Caco-2 (cell line): ENCODE results near the gene LCN9. TPM values are rescaled to one million over a fixed set of nuclear protein-coding genes. Genes with fewer than 3 reads are reported as not detected.

Source experiments
- BruUV-seq: library from RNA; stranded (reverse); fragments of 400-500 nt; replicated peaks from 2 replicates; lab custom pipeline; 2021; lab: Mats Ljungman, UMichigan
- CTCF ChIA-PET: fragments of 300-600 bp; sonication (Branson Sonifier 250); formaldehyde crosslinking; loops from one replicate; lab custom pipeline; 2022; ENCODE audit warnings: antibody characterized with exemption; lab: Charles Lee
- POLR2A ChIA-PET: fragments of 300-600 bp; sonication (Branson Sonifier 250); formaldehyde crosslinking; loops from one replicate; lab custom pipeline; 2022; ENCODE audit warnings: antibody characterized with exemption; lab: Charles Lee
- DNase-seq, 2 experiments: peaks; one replicate each; pipeline versions ENCODE4 v3.0.0 to v3.0.0-alpha.2; 2020 to 2022
- H3K27me3 ChIP-seq: replicated peaks from 2 replicates; pipeline ENCODE4 v1.6.0; 2011; ENCODE audit warnings: low read length; ENCODE audit not compliant: control insufficient read depth, insufficient read depth
- H3K36me3 ChIP-seq: 2 replicates; pipeline ENCODE4 v1.5.1; 2011; ENCODE audit warnings: low read length; ENCODE audit not compliant: control insufficient read depth, insufficient read depth
- H3K4me1 ChIP-seq: fragments of 250-450 bp; sonication (Bioruptor Pico); 2 replicates; pipeline ENCODE4 v1.5.1; 2020; ENCODE audit warnings: mild to moderate bottlenecking
- H3K4me3 ChIP-seq: 2 replicates; pipeline ENCODE4 v1.5.1; 2011; ENCODE audit warnings: low read depth, mild to moderate bottlenecking, control low read depth, low read length
- H3K9me3 ChIP-seq: fragments of 250-450 bp; sonication (Bioruptor Pico); 2 replicates; pipeline ENCODE4 v1.5.1; 2020; ENCODE audit warnings: mild to moderate bottlenecking, moderate library complexity
- H3K27ac Mint-ChIP-seq: one replicate; pipeline ENCODE4 v1.8.0; 2022; ENCODE audit warnings: mixed read lengths; ENCODE audit not compliant: unreplicated experiment
- H3K27me3 Mint-ChIP-seq: one replicate; pipeline ENCODE4 v1.8.0; 2022; ENCODE audit warnings: mixed read lengths; ENCODE audit not compliant: insufficient read depth, unreplicated experiment
- H3K36me3 Mint-ChIP-seq: one replicate; pipeline ENCODE4 v1.8.0; 2022; ENCODE audit warnings: mild to moderate bottlenecking, mixed read lengths; ENCODE audit not compliant: insufficient read depth, unreplicated experiment
- H3K4me1 Mint-ChIP-seq: one replicate; pipeline ENCODE4 v1.8.0; 2022; ENCODE audit warnings: low read depth, mixed read lengths; ENCODE audit not compliant: unreplicated experiment
- H3K4me3 Mint-ChIP-seq: one replicate; pipeline ENCODE4 v1.8.0; 2022; ENCODE audit warnings: mild to moderate bottlenecking, moderate library complexity, mixed read lengths; ENCODE audit not compliant: unreplicated experiment
- H3K9me3 Mint-ChIP-seq: one replicate; pipeline ENCODE4 v1.8.0; 2022; ENCODE audit warnings: mixed read lengths; ENCODE audit not compliant: unreplicated experiment
- CTCF ChIP-seq, 2 experiments: fragments of 200-600 bp in 1 of 2; IDR thresholded peaks; 1 replicate in 1 of 2; 2 replicates in 1 of 2; pipeline versions ENCODE4 v1.5.1 to v1.8.0; 2011 to 2022; ENCODE audit warnings: antibody characterized with exemption in 1 of 2, control low read depth in 1 of 2, inconsistent platforms in 1 of 2, low read depth in 1 of 2, low read length in 1 of 2, mild to moderate bottlenecking in 1 of 2, moderate library complexity in 1 of 2; ENCODE audit not compliant: insufficient read depth in 1 of 2, severe bottlenecking in 1 of 2, unreplicated experiment in 1 of 2
- intact Hi-C: fragments of 100-400 bp; cut with micrococcal nuclease; formaldehyde crosslinking; loops from one replicate; pipeline ENCODE4 v1.10.0; 2022; ENCODE audit not compliant: unreplicated experiment
- total RNA-seq: library from RNA; stranded (reverse); gene quantifications from 2 replicates; pipeline ENCODE4 v1.2.3, GENCODE V29; 2022

Gene LCN9
- total RNA-seq, 1 experiment from 2014 or later: not detected

GRCh38 chr9:135694414-135694813 is 31.3 kb downstream of the LCN9 start:
- CTCF ChIA-PET: no interaction called here
- intact Hi-C loops: no loop called here

GRCh38 chr9:135695036-135695435 is 31.9 kb downstream of the LCN9 start:
- Histone ChIP-seq H3K4me1 (peaks cover 6% of the 10 kb centered on the region), H3K9me3 (no peaks in the 10 kb centered on the region), H3K4me3 (no peak overlapping the region), H3K36me3 (peaks cover 4% of the 10 kb centered on the region), H3K27me3 (no peaks in the 10 kb centered on the region)
- TF ChIP-seq CTCF (IDR thresholded peaks at IDR 0.05; ENCODE audit: insufficient read depth in 1 of 2, low read depth in 1 of 2, low read length in 1 of 2, severe bottlenecking in 1 of 2, unreplicated experiment in 1 of 2): no peak
- no peaks in the 10 kb centered on the region for H3K4me1 Mint-ChIP-seq
- H3K9me3 Mint-ChIP-seq: no peaks in the 10 kb centered on the region
- ChIA-PET POLR2A (no interaction called here), CTCF (no interaction called here)
- no peak for DNase-seq
- no peak overlapping the region for H3K4me3 Mint-ChIP-seq
- intact Hi-C loops: no loop called here
- peaks cover 8% of the 10 kb centered on the region for H3K36me3 Mint-ChIP-seq
- H3K27me3 Mint-ChIP-seq: no peaks in the 10 kb centered on the region
- H3K27ac Mint-ChIP-seq: no peak overlapping the region
- no TSS peak for BruUV-seq

More at GRCh38 chr9:135694414-135694813, 31.3 kb downstream of the LCN9 start:
- peaks cover 4% of the 10 kb centered on the region for H3K36me3 ChIP-seq
- DNase-seq: no peak
- H3K27me3 ChIP-seq: no peaks in the 10 kb centered on the region
- Mint-ChIP-seq H3K36me3 (peaks cover 8% of the 10 kb centered on the region), H3K4me3 (no peak overlapping the region), H3K9me3 (no peaks in the 10 kb centered on the region), H3K27me3 (no peaks in the 10 kb centered on the region), H3K4me1 (no peaks in the 10 kb centered on the region), H3K27ac (no peak overlapping the region)
- H3K9me3 ChIP-seq: no peaks in the 10 kb centered on the region
- no peak for TF ChIP-seq CTCF (IDR thresholded peaks at IDR 0.05; ENCODE audit: insufficient read depth in 1 of 2, low read depth in 1 of 2, low read length in 1 of 2, severe bottlenecking in 1 of 2, unreplicated experiment in 1 of 2)
- no TSS peak for BruUV-seq
- no peak overlapping the region for H3K4me3 ChIP-seq
- H3K4me1 ChIP-seq: no peaks in the 10 kb centered on the region
- POLR2A ChIA-PET: no interaction called here

- POLR2A ChIA-PET: no interaction called here
- intact Hi-C loops: no loop called here
- peaks cover 8% of the 10 kb centered on the region for H3K36me3 Mint-ChIP-seq
- no peak for TF ChIP-seq CTCF (IDR thresholded peaks at IDR 0.05; ENCODE audit: insufficient read depth in 1 of 2, low read depth in 1 of 2, low read length in 1 of 2, severe bottlenecking in 1 of 2, unreplicated experiment in 1 of 2)
- no peaks in the 10 kb centered on the region for H3K9me3 Mint-ChIP-seq
- Histone ChIP-seq H3K4me3 (no peak overlapping the region), H3K4me1 (peaks cover 12% of the 10 kb centered on the region), H3K36me3 (peaks cover 4% of the 10 kb centered on the region), H3K9me3 (no peaks in the 10 kb centered on the region), H3K27me3 (no peaks in the 10 kb centered on the region)
- H3K4me3 Mint-ChIP-seq: no peak overlapping the region
- no peak overlapping the region for H3K27ac Mint-ChIP-seq
- DNase-seq: no peak
- no peaks in the 10 kb centered on the region for H3K4me1 Mint-ChIP-seq
- no TSS peak for BruUV-seq
- no peaks in the 10 kb centered on the region for H3K27me3 Mint-ChIP-seq
- CTCF ChIA-PET: no interaction called here
These were observed 32.5 kb downstream of the LCN9 start for GRCh38 chr9:135695642-135696041.
